NB4 (cell line): Measurements from ENCODE around the gene CD200.

Source experiments
- DNase-seq: peaks from one replicate; pipeline ENCODE4 v3.0.0; 2010; ENCODE audit warnings: low read depth
- H3K4me3 ChIP-seq: one replicate; pipeline ENCODE4 v1.5.1; 2011; ENCODE audit warnings: mild to moderate bottlenecking, low read depth, low read length, moderate library complexity
- CTCF ChIP-seq: IDR thresholded peaks from one replicate; pipeline ENCODE4 v1.5.1; 2012; ENCODE audit warnings: low read depth, low read length
- MAX ChIP-seq: IDR thresholded peaks from 2 replicates; pipeline ENCODE4 v1.6.1; 2011; ENCODE audit warnings: low read depth, low read length
- MYC ChIP-seq: IDR thresholded peaks from 2 replicates; pipeline ENCODE4 v1.6.1; 2011; ENCODE audit warnings: low read depth, low read length
- POLR2A ChIP-seq: IDR thresholded peaks from 2 replicates; pipeline ENCODE4 v1.6.1; 2011; ENCODE audit warnings: mild to moderate bottlenecking; ENCODE audit not compliant: insufficient read length; ENCODE audit errors: extremely low read depth

CD200 gene

GRCh38 chr3:112389961-112390360 lies 57.0 kb downstream of the CD200 start:
- TF ChIP-seq MAX (no peak), CTCF (no peak), MYC (no peak), POLR2A (no peak)
- DNase-seq: no peak

GRCh38 chr3:112390783-112391641 lies 58.1 kb downstream of the CD200 start:
- TF ChIP-seq CTCF: no peak
- TF ChIP-seq MAX: no peak
- no peak for TF ChIP-seq MYC
- no peak for TF ChIP-seq POLR2A
- H3K4me3 ChIP-seq: no peak overlapping the region
- no peak for DNase-seq

More at GRCh38 chr3:112389961-112390360, 57.0 kb downstream of the CD200 start:
- H3K4me3 ChIP-seq: no peak overlapping the region

GRCh38 chr3:112391648-112392047 lies 58.7 kb downstream of the CD200 start:
- no peak for DNase-seq
- TF ChIP-seq POLR2A: no peak
- no peak for TF ChIP-seq MYC
- TF ChIP-seq MAX: no peak
- TF ChIP-seq CTCF: no peak
- H3K4me3 ChIP-seq: no peak overlapping the region

- TF ChIP-seq CTCF (no peak), POLR2A (no peak), MAX (no peak), MYC (no peak)
- no peak overlapping the region for H3K4me3 ChIP-seq
- DNase-seq: no peak
Measured at GRCh38 chr3:112392393-112393359, 59.7 kb downstream of the CD200 start.

- no peak overlapping the region for H3K4me3 ChIP-seq
- TF ChIP-seq CTCF (no peak), MAX (no peak), MYC (no peak), POLR2A (no peak)
- no peak for DNase-seq
Measured at GRCh38 chr3:112393360-112393728, 60.4 kb downstream of the CD200 start.
